Kidney capillary endothelial cell (primary cell): ENCODE results near the gene LETM1.

Experiments
- DNase-seq: peaks from one replicate; pipeline ENCODE4 v3.0.0-alpha.2; 2018; ENCODE audit warnings: low spot score

LETM1 gene

GRCh38 chr4:1794809-1795298, 61.1 kb downstream of the LETM1 start:
- DNase-seq = no peak

GRCh38 chr4:1793940-1794808, 61.8 kb downstream of the LETM1 start:
- DNase-seq = no peak

GRCh38 chr4:1793496-1793840, 62.5 kb downstream of the LETM1 start:
- DNase-seq = no peak

- no peak for DNase-seq
Observed at GRCh38 chr4:1792832-1793495, 63.0 kb downstream of the LETM1 start, which contains the start of gene FGFR3. Gene FGFR3 (plus strand): TSS chr4:1793293. CDS start chr4:1793935, 642 bp downstream.

- DNase-seq = no peak
Observed at GRCh38 chr4:1792158-1792831, 63.7 kb downstream of the LETM1 start.

GRCh38 chr4:1790005-1790404, 66.0 kb downstream of the LETM1 start:
- DNase-seq = no peak

- no peak for DNase-seq
Observed at GRCh38 chr4:1789552-1789951, 66.4 kb downstream of the LETM1 start.

- no peak for DNase-seq
Observed at GRCh38 chr4:1788254-1788973, 67.5 kb downstream of the LETM1 start.

- DNase-seq = no peak
Observed at GRCh38 chr4:1787411-1788077, 68.4 kb downstream of the LETM1 start.

- no peak for DNase-seq
Observed at GRCh38 chr4:1786544-1787362, 69.2 kb downstream of the LETM1 start.

GRCh38 chr4:1785592-1785991, 70.4 kb downstream of the LETM1 start:
- no peak for DNase-seq

- no peak for DNase-seq
Observed at GRCh38 chr4:1784789-1785591, 71.0 kb downstream of the LETM1 start.

- no peak for DNase-seq
Observed at GRCh38 chr4:1784395-1784788, 71.6 kb downstream of the LETM1 start.

- no peak for DNase-seq
Observed at GRCh38 chr4:1783970-1784369, 72.0 kb downstream of the LETM1 start.

GRCh38 chr4:1783015-1783414, 72.9 kb downstream of the LETM1 start:
- no peak for DNase-seq

GRCh38 chr4:1780435-1780834, 75.5 kb downstream of the LETM1 start:
- no peak for DNase-seq

GRCh38 chr4:1779588-1780382, 76.2 kb downstream of the LETM1 start:
- no peak for DNase-seq

GRCh38 chr4:1778642-1779392, 77.1 kb downstream of the LETM1 start:
- DNase-seq = no peak
